GM18873 (cell line): ENCODE measurements around the gene FGGY.
"Not testable (repeated sequence)": the region's sequence is repeated elsewhere in the genome, so short reads cannot be mapped to it uniquely, and the experiment has no call there.

ENCODE experiments used
- ATAC-seq: cut with Tn5 transposase; IDR thresholded peaks from one replicate; pipeline ENCODE4 v1.9.1; 2021; ENCODE audit warnings: mild to moderate bottlenecking, moderate library complexity, moderate number of reproducible peaks; ENCODE audit not compliant: unreplicated experiment, low FRiP score

Gene FGGY

GRCh38 chr1:59709333-59709732 is 412.4 kb downstream of the FGGY start:
- no peak for ATAC-seq

DNA sequence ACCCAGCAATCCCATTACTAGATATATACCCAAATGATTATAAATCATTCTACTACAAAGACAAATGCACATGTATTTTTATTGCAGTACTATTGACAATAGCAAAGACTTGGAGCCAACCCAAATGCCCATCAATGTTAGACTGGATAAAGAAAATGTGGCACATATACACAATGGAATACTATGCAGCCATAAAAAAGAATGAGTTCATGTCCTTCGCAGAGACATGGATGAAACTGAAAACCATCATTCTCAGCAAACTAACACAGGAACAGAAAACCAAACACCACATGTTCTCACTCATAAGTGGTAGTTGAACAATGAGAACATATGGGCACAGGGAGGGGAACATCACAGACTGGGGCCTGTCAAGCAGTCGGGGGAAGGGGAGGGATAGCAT is 414.0 kb downstream of the FGGY start:
- not testable (repeated sequence) for ATAC-seq

- no peak for ATAC-seq
These were observed 417.3 kb downstream of the FGGY start for GRCh38 chr1:59714219-59714618.

- no peak for ATAC-seq
These were observed 418.1 kb downstream of the FGGY start for GRCh38 chr1:59714966-59715365.

DNA sequence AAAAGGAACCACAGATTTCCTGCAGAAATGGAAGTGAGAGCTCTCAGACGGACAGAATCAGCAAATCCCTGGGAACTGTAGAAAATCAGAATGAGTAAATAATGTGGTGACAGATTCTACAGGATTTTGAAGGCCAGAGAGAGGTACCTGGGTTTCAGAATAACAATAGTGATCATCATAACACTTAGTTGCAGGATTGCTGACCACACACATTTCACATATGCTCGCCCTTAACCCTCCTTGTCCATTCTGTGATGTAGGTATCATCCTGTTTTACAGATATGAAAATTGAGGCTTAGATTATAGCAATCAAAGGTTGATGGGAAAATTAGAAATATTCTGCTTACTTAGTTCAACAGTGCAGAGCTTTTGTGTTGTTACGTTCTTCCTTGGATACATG is 419.9 kb downstream of the FGGY start:
- ATAC-seq = no peak

DNA sequence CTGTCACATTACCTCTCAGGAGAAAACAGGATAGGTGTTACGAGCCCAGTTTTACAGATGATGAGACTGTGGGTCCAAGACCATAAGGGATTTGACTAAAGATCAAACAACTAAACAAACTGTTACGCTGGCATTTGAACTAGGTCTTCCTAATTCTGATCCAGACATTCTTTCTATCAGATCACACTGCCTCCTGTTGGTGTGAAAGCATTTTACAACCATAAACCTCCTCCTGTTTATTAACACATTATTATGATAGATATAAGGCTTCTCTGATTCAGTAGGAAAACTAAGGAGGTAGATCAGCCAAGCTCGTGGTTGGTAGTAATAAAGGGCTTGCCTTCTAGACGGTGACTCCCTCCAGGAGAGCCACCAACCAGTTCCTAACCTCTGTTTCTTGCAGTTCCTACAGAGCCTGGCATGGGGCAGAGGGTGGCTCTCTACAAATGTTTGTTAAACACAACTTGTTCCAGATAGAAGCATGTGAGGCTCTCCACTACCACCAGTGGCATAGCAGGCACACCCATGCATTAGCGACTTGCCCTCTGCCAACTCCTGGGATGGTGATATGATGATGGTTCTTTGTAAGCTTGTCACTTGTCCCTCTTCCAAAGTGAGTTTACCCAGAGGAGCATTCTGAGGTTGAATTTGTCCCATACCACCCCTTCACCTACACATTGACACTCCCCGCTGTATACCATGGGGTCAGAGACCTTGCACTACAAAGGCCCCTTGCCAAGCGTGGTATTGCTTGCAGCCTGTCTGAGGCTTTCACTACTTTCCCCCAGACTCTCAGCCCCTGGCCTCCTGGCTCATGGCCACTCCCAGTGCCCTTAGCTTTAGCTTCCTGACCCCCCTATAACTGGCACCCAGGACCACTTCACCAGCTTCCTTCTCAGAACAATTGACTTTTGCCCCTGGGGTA is 421.4 kb downstream of the FGGY start:
- ATAC-seq = no peak

- ATAC-seq = no peak
These were observed 422.1 kb downstream of the FGGY start for GRCh38 chr1:59718989-59719360.

GRCh38 chr1:59720326-59721115 is 423.6 kb downstream of the FGGY start:
- ATAC-seq = no peak

DNA sequence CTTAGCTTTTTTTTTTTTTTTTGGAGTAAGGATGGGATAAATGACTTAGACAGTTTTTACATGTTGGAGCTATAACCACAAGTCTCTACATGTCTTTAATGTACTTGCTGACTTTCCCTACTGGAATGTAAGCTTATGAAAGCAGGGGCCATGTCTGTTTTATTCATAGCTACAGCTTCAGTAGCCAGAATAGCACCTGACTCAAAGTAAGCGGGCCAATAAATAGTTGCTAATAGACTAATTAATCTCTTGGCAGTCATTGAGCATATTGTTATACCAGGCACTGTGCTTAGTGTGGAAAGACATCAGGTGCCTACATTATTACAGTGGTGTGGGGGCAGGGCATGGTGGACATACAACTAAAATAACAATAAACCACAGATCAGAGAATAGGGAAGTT is 433.4 kb downstream of the FGGY start:
- no peak for ATAC-seq

GRCh38 chr1:59730759-59731478 is 434.0 kb downstream of the FGGY start:
- ATAC-seq = no peak

DNA sequence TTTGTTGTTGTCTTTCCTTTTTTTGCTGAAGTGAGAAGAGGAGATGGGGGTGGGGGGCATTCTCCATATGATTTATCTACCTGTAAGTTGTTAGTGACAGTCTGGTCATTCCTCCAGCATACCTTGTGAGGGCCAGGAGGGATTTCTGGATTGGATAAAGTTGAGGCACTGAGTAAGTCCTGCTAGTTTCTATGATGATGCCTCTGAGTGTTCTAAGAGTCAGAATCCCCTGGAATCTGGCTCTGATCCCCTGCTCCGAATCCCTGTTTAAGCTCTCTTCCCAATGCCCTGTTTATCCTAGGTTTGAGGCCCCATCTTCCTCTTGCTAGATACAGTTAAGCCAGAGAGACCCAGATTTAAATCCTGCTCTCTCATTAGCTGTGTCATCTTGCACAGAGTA is 434.7 kb downstream of the FGGY start:
- ATAC-seq = no peak

DNA sequence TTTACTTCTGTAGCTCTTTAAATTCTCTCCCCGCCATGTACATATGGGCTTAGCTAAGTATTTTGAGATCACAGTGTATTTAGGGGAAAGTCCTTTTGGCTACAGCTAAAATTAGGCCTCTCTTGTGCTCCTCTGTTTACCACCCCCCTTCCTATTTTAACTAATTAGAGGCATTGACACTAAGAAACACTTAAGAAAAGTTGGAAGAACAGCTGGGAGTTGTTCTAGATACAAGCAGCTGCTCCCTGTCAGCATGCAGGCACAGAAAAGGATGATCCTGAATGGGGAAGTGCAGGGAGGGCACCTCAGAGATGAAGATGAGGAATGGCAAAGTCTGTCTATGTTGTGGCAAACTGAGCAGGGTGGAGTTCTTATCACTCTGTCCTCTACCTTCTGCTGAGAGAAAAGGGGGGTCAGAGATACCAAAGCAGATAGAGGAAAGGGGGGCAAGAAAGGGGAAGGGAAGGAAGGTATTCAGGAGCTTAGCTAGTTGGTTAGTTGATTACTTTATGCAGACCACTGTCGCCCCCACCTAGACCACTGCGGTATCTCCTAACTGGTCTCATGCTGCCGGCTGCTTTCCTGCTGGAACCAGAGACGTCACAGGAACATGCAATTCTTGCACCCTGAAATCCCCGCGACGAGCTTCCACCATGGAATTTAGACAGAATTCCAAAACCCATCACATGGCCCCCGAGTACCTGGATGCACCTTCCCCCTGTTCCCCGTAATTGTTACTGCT is 435.5 kb downstream of the FGGY start:
- ATAC-seq = no peak

GRCh38 chr1:59733443-59734141 is 436.7 kb downstream of the FGGY start:
- ATAC-seq = no peak

DNA sequence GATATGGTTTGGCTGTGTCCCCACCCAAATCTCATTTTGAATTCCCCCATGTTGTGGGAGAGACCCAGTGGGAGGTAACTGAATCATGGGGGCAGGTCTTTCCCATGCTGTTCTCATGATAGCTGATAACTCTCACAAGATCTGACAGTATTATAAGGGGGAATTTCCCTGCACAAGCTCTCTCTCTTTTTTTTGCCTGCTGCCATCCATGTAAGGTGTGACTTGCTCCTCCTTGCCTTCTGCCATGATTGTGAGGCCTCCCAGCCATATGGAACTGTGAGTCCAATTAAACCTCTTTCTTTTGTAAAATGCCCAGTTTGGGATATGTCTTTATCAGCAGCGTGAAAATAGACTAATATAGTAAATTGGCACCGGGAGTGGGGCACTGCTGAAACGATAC is 439.0 kb downstream of the FGGY start:
- not testable (repeated sequence) for ATAC-seq

GRCh38 chr1:59736744-59737143 is 439.9 kb downstream of the FGGY start:
- ATAC-seq = no peak

- no peak for ATAC-seq
These were observed 440.7 kb downstream of the FGGY start for GRCh38 chr1:59737638-59738037.

GRCh38 chr1:59738152-59738551 is 441.3 kb downstream of the FGGY start:
- no peak for ATAC-seq

GRCh38 chr1:59738591-59739015 is 441.7 kb downstream of the FGGY start:
- ATAC-seq = no peak

GRCh38 chr1:59739111-59739510 is 442.2 kb downstream of the FGGY start:
- no peak for ATAC-seq

DNA sequence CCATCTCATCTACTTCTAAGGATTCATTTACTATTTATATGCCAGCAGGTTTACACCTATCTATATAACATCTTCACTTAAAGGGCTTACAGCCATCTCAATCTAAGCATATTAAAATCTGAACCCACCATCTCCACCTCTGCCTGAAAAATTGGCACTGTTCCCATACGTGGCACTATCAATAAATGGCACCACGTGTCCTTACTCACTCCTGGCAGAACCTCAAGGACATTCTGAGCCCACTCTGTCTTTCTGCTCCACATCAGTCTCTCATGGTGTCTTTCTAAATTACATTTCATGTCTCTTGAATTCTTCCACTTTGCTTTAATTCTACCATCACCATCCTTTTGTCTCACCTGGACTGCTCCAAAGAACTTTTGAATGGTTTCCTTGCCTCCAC is 445.6 kb downstream of the FGGY start:
- ATAC-seq = no peak
